Endodermal cell (in vitro differentiated cells): ENCODE data around the gene HLA-DMB. TPM values are rescaled to one million over a fixed set of nuclear protein-coding genes. Genes with fewer than 3 reads are reported as not detected.
A peak's percentile ranks its signal among the peaks of the same experiment; 100 is the strongest.

ENCODE experiments used
- DNase-seq: peaks from one replicate; pipeline ENCODE4 v3.0.0-alpha.2; 2017
- H3K27ac ChIP-seq: 2 replicates; pipeline ENCODE4 v1.5.1; 2013; ENCODE audit warnings: mild to moderate bottlenecking, low read depth, low read length, moderate library complexity
- H3K27me3 ChIP-seq: 2 replicates; pipeline ENCODE4 v1.6.1; 2013; ENCODE audit warnings: mild to moderate bottlenecking, low read length, moderate library complexity; ENCODE audit not compliant: insufficient read depth, control insufficient read depth, poor library complexity, severe bottlenecking
- H3K36me3 ChIP-seq: 2 replicates; pipeline ENCODE4 v1.7.0; 2013; ENCODE audit warnings: mild to moderate bottlenecking, low read length, moderate library complexity; ENCODE audit not compliant: control insufficient read depth, insufficient read depth
- H3K4me1 ChIP-seq: one replicate; pipeline ENCODE4 v1.7.0; 2013; ENCODE audit warnings: low read length; ENCODE audit not compliant: control insufficient read depth, insufficient read depth
- H3K4me3 ChIP-seq: 2 replicates; pipeline ENCODE4 v1.5.1; 2013; ENCODE audit warnings: mild to moderate bottlenecking, low read length, moderate library complexity
- H3K9ac ChIP-seq: 2 replicates; pipeline ENCODE4 v1.6.1; 2013; ENCODE audit warnings: mild to moderate bottlenecking, low read length, moderate library complexity; ENCODE audit not compliant: poor library complexity, severe bottlenecking; ENCODE audit errors: extremely low read depth
- H3K9me3 ChIP-seq: 2 replicates; pipeline ENCODE4 v1.6.1; 2013; ENCODE audit warnings: mild to moderate bottlenecking, low read length, moderate library complexity; ENCODE audit not compliant: control insufficient read depth
- H3K27ac Mint-ChIP-seq: 2 replicates; pipeline ENCODE4 v1.8.0; 2020; ENCODE audit warnings: mixed read lengths
- H3K27me3 Mint-ChIP-seq: 2 replicates; pipeline ENCODE4 v1.8.0; 2021; ENCODE audit warnings: mild to moderate bottlenecking, mixed read lengths; ENCODE audit not compliant: insufficient read depth
- H3K36me3 Mint-ChIP-seq: 2 replicates; pipeline ENCODE4 v1.8.0; 2020; ENCODE audit warnings: low read depth, mixed read lengths
- H3K4me1 Mint-ChIP-seq: 2 replicates; pipeline ENCODE4 v1.8.0; 2020; ENCODE audit warnings: mixed read lengths
- H3K4me3 Mint-ChIP-seq: 2 replicates; pipeline ENCODE4 v1.8.0; 2020; ENCODE audit warnings: mild to moderate bottlenecking, moderate library complexity, mixed read lengths
- H3K9me3 Mint-ChIP-seq: 2 replicates; pipeline ENCODE4 v1.8.0; 2020; ENCODE audit warnings: mild to moderate bottlenecking, mixed read lengths
- CTCF ChIP-seq: fragments of 200-600 bp; sonication (generic); conservative IDR thresholded peaks from 2 replicates; pipeline ENCODE4 v1.5.0; 2021; ENCODE audit warnings: antibody characterized with exemption, mild to moderate bottlenecking
- WGBS, 2 experiments: methylation state at CpG; one replicate each; pipeline versions ENCODE4 v1.1.5 to v1.1.7; 2013; ENCODE audit warnings: missing lambda C conversion rate in 2 of 2, mixed read lengths in 1 of 2; ENCODE audit not compliant: insufficient coverage in 1 of 2, insufficient read length in 1 of 2; 5-methylcytosine and 5-hydroxymethylcytosine counted together
- total RNA-seq, 2 donors: library from RNA; stranded (reverse); fragmentation: NEBNext Ultra II Directional in 1 of 2; extraction: Animal tissue kit (Norgen Biotek cat#: 25700) in 1 of 2; gene quantifications; 2 replicates in 1 of 2; 3 replicates in 1 of 2; pipeline ENCODE4 v1.2.1, GENCODE V29; 2021

Gene HLA-DMB
- total RNA-seq, 2 donors from 2014 or later: 0.24 to 1.8 TPM

DNA sequence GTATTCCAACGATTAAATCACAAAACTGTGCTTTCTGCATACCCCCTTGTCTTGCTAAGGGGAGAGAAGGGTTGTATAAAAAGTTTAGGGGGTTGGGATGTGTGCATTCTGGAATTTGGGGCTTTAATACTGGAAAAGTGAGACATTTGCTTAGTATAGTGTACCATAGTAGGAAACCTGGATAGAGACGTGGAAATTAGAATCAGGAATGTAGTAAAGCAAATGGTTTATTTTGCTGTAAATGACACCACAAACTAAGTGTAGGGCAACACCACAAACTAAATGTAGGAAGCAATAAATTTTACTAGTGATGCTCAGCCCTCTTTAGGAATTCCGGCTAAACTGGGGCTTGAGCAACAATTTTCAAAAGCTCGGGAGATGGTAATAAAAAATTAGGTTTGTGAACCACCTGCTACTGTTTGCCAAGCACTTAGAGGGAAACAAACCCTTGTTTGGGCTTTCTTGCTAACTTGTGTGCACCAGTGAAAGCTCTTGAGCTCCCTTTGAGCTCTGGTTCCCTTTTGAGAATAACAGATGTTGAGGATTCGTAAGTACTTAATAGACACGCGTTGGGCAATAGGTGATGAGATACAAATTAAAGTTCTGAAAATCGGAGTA, 41.4 kb upstream of the HLA-DMB start:
- Histone ChIP-seq H3K9me3 (no peaks in the 10 kb centered on the region), H3K9ac (no peak overlapping the region), H3K36me3 (peaks cover 48% of the 10 kb centered on the region), H3K4me1 (peaks cover 5% of the 10 kb centered on the region), H3K27me3 (no peaks in the 10 kb centered on the region), H3K4me3 (no peak overlapping the region), H3K27ac (peak overlapping the region; percentile 27)
- TF ChIP-seq CTCF: no peak
- no peak for DNase-seq
- H3K27me3 Mint-ChIP-seq: peaks cover 1% of the 10 kb centered on the region
- peaks cover 49% of the 10 kb centered on the region for H3K36me3 Mint-ChIP-seq
- H3K9me3 Mint-ChIP-seq: no peaks in the 10 kb centered on the region
- H3K27ac Mint-ChIP-seq: peak overlapping the region; percentile 45
- WGBS, 2 experiments: 91 to 95% methylated on average over 5 to 8 of the region's 8 CpGs
- peaks cover 29% of the 10 kb centered on the region for H3K4me1 Mint-ChIP-seq
- no peak overlapping the region for H3K4me3 Mint-ChIP-seq

DNA sequence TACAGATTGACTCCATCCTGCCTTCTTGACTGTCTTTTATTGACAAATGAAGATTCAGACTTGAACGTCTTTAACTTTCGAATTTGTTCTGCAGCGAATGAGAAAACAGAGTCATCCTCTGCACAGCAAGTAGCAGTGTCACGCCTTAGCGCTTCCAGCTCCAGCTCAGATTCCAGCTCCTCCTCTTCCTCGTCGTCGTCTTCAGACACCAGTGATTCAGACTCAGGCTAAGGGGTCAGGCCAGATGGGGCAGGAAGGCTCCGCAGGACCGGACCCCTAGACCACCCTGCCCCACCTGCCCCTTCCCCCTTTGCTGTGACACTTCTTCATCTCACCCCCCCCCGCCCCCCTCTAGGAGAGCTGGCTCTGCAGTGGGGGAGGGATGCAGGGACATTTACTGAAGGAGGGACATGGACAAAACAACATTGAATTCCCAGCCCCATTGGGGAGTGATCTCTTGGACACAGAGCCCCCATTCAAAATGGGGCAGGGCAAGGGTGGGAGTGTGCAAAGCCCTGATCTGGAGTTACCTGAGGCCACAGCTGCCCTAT, 39.7 kb upstream of the HLA-DMB start:
- Histone ChIP-seq H3K4me1 (peaks cover 5% of the 10 kb centered on the region), H3K9ac (no peak overlapping the region), H3K27me3 (no peaks in the 10 kb centered on the region), H3K36me3 (peaks cover 64% of the 10 kb centered on the region), H3K9me3 (no peaks in the 10 kb centered on the region), H3K27ac (peak overlapping the region; percentile 5), H3K4me3 (no peak overlapping the region)
- WGBS, 2 experiments: 93 to 94% methylated on average over 8 to 10 of the region's 11 CpGs
- no peaks in the 10 kb centered on the region for H3K9me3 Mint-ChIP-seq
- DNase-seq: peak; percentile 62
- no peak overlapping the region for H3K27ac Mint-ChIP-seq
- H3K4me1 Mint-ChIP-seq: peaks cover 43% of the 10 kb centered on the region
- H3K4me3 Mint-ChIP-seq: no peak overlapping the region
- TF ChIP-seq CTCF: no peak
- H3K36me3 Mint-ChIP-seq: peaks cover 65% of the 10 kb centered on the region
- H3K27me3 Mint-ChIP-seq: no peaks in the 10 kb centered on the region

- H3K36me3 Mint-ChIP-seq: peaks cover 72% of the 10 kb centered on the region
- Histone ChIP-seq H3K36me3 (peaks cover 71% of the 10 kb centered on the region), H3K4me3 (no peak overlapping the region), H3K9ac (no peak overlapping the region), H3K27ac (no peak overlapping the region), H3K9me3 (no peaks in the 10 kb centered on the region), H3K27me3 (no peaks in the 10 kb centered on the region), H3K4me1 (peaks cover 5% of the 10 kb centered on the region)
- no peak for DNase-seq
- peaks cover 48% of the 10 kb centered on the region for H3K4me1 Mint-ChIP-seq
- no peak for TF ChIP-seq CTCF
- H3K27ac Mint-ChIP-seq: peak overlapping the region; percentile 33
- H3K27me3 Mint-ChIP-seq: no peaks in the 10 kb centered on the region
- WGBS, 2 experiments: 96 to 99% methylated on average over 11 to 12 of the region's 12 CpGs
- H3K4me3 Mint-ChIP-seq: no peak overlapping the region
- H3K9me3 Mint-ChIP-seq: no peaks in the 10 kb centered on the region
Measured at GRCh38 chr6:32979720-32980487, 39.1 kb upstream of the HLA-DMB start.
